Neural cell (in vitro differentiated cells): Measurements from ENCODE around the gene NARF. TPM values are rescaled to one million over a fixed set of nuclear protein-coding genes. Genes with fewer than 3 reads are reported as not detected.

Experiments used
- H2AFZ ChIP-seq: fragments of 200-600, 300-800 bp; sonication (generic), shearing (Covaris generic); 2 replicates; pipeline ENCODE4 v1.6.0; 2014; ENCODE audit warnings: low read depth, mild to moderate bottlenecking, antibody characterized with exemption, low read length, moderate library complexity
- H3F3A ChIP-seq: fragments of 200-600 bp; shearing (Covaris generic); 2 replicates; pipeline ENCODE4 v1.6.1; 2016; ENCODE audit warnings: mild to moderate bottlenecking, moderate library complexity, mixed read lengths, antibody characterized with exemption, low read length; ENCODE audit not compliant: insufficient read depth, poor library complexity, severe bottlenecking
- H3K27ac ChIP-seq: fragments of 200-600, 300-800 bp; sonication (generic), shearing (Covaris generic); 2 replicates; pipeline ENCODE4 v1.5.1; 2014; ENCODE audit warnings: mild to moderate bottlenecking, low read length, moderate library complexity
- H3K27me3 ChIP-seq: fragments of 300-800, 200-600 bp; sonication (generic), shearing (Covaris generic); 2 replicates; pipeline ENCODE4 v1.6.0; 2014; ENCODE audit warnings: mild to moderate bottlenecking, low read depth, low read length, moderate library complexity; ENCODE audit not compliant: insufficient read depth
- H3K36me3 ChIP-seq: fragments of 300-800, 200-600 bp; sonication (generic), shearing (Covaris generic); 2 replicates; pipeline ENCODE4 v1.5.1; 2014; ENCODE audit warnings: mild to moderate bottlenecking, antibody characterized with exemption, low read length, moderate library complexity; ENCODE audit not compliant: insufficient read depth
- H3K4me2 ChIP-seq: fragments of 300-800, 200-600 bp; sonication (generic), shearing (Covaris generic); 2 replicates; pipeline ENCODE4 v1.6.0; 2014; ENCODE audit warnings: mild to moderate bottlenecking, low read length
- H3K4me3 ChIP-seq: fragments of 300-800, 200-600 bp; sonication (generic), shearing (Covaris generic); 2 replicates; pipeline ENCODE4 v1.5.1; 2014; ENCODE audit warnings: mild to moderate bottlenecking, low read length, moderate library complexity
- H3K79me2 ChIP-seq: fragments of 200-600 bp; shearing (Covaris generic); replicated peaks from 2 replicates; pipeline ENCODE4 v1.6.0; 2014; ENCODE audit warnings: mild to moderate bottlenecking, low read length, moderate library complexity; ENCODE audit not compliant: insufficient read depth
- H3K9ac ChIP-seq: fragments of 300-800, 200-600 bp; sonication (generic), shearing (Covaris generic); 2 replicates; pipeline ENCODE4 v1.6.1; 2016; ENCODE audit warnings: mild to moderate bottlenecking, low read length, mixed read lengths
- H3K9me2 ChIP-seq: fragments of 200-600 bp; shearing (Covaris generic); 2 replicates; pipeline ENCODE4 v1.6.1; 2016; ENCODE audit warnings: mild to moderate bottlenecking, low read length, mixed read lengths; ENCODE audit not compliant: insufficient read depth
- H3K9me3 ChIP-seq: fragments of 200-600, 300-800 bp; sonication (generic), shearing (Covaris generic); 2 replicates; pipeline ENCODE4 v1.6.1; 2016; ENCODE audit warnings: mild to moderate bottlenecking, mixed run types, low read length, moderate library complexity, mixed read lengths
- H4K20me1 ChIP-seq: fragments of 200-600 bp; shearing (Covaris generic); 2 replicates; pipeline ENCODE4 v1.6.1; 2016; ENCODE audit warnings: mild to moderate bottlenecking, mixed run types; ENCODE audit not compliant: insufficient read depth
- EP300 ChIP-seq: fragments of 450-650 bp; conservative IDR thresholded peaks from 2 replicates; pipeline ENCODE4 v1.6.1; 2014; ENCODE audit warnings: antibody characterized with exemption, mild to moderate bottlenecking, moderate library complexity; ENCODE audit not compliant: poor library complexity, severe bottlenecking
- EZH2 ChIP-seq: fragments of 200-600, 300-800 bp; shearing (Covaris generic), sonication (generic); IDR thresholded peaks from 2 replicates; pipeline ENCODE4 v1.6.1; 2014; ENCODE audit warnings: antibody characterized with exemption, low read length, borderline replicate concordance, mild to moderate bottlenecking; ENCODE audit not compliant: insufficient read depth, poor library complexity, severe bottlenecking
- MXI1 ChIP-seq: fragments of 450-650 bp; conservative IDR thresholded peaks from 2 replicates; pipeline ENCODE4 v1.6.1; 2014; ENCODE audit warnings: antibody characterized with exemption, mild to moderate bottlenecking; ENCODE audit not compliant: poor library complexity, severe bottlenecking
- POLR2AphosphoS5 ChIP-seq: IDR thresholded peaks from 2 replicates; pipeline ENCODE4 v1.6.1; 2012
- RAD21 ChIP-seq: fragments of 450-650 bp; conservative IDR thresholded peaks from 2 replicates; pipeline ENCODE4 v1.6.1; 2014; ENCODE audit warnings: antibody characterized with exemption, mild to moderate bottlenecking, moderate library complexity
- SMC3 ChIP-seq: fragments of 450-650 bp; conservative IDR thresholded peaks from 2 replicates; pipeline ENCODE4 v1.6.1; 2014; ENCODE audit warnings: antibody characterized with exemption, mild to moderate bottlenecking, moderate library complexity; ENCODE audit not compliant: poor library complexity
- TAF1 ChIP-seq: IDR thresholded peaks from 2 replicates; pipeline ENCODE4 v1.6.1; 2012; ENCODE audit warnings: low read depth
- polyA plus RNA-seq: library from polyadenylated mRNA; depleted of rRNA; stranded (reverse); fragments of >200 nt; gene quantifications from 2 replicates; pipeline ENCODE4 v1.2.3, GENCODE V29; 2014
- TF ChIP-seq, protein P1 (sequence below): fragments of 450-650 bp; IDR thresholded peaks from 2 replicates; pipeline ENCODE4 v1.5.1; 2014; ENCODE audit warnings: antibody characterized with exemption, mild to moderate bottlenecking, moderate library complexity; ENCODE audit not compliant: poor library complexity, severe bottlenecking
- TF ChIP-seq, protein P2 (sequence below): IDR thresholded peaks from 2 replicates; pipeline ENCODE4 v1.6.1; 2012; ENCODE audit warnings: borderline replicate concordance

The NARF gene
- polyA plus RNA-seq, 1 donor from 2014 or later: 243 TPM

GRCh38 chr17:82529914-82530300 lies 71.4 kb downstream of the NARF start:
- Histone ChIP-seq H3K9me2 (no peaks in the 10 kb centered on the region), H2AFZ (no peak overlapping the region), H3K9ac (no peak overlapping the region), H4K20me1 (peaks cover 10% of the 10 kb centered on the region), H3K36me3 (no peaks in the 10 kb centered on the region), H3F3A (no peaks in the 10 kb centered on the region), H3K4me3 (no peak overlapping the region), H3K9me3 (no peaks in the 10 kb centered on the region), H3K4me2 (no peak overlapping the region), H3K27me3 (no peaks in the 10 kb centered on the region), H3K27ac (no peak overlapping the region), H3K79me2 (peaks cover 80% of the 10 kb centered on the region)
- TF ChIP-seq, protein P1, sequence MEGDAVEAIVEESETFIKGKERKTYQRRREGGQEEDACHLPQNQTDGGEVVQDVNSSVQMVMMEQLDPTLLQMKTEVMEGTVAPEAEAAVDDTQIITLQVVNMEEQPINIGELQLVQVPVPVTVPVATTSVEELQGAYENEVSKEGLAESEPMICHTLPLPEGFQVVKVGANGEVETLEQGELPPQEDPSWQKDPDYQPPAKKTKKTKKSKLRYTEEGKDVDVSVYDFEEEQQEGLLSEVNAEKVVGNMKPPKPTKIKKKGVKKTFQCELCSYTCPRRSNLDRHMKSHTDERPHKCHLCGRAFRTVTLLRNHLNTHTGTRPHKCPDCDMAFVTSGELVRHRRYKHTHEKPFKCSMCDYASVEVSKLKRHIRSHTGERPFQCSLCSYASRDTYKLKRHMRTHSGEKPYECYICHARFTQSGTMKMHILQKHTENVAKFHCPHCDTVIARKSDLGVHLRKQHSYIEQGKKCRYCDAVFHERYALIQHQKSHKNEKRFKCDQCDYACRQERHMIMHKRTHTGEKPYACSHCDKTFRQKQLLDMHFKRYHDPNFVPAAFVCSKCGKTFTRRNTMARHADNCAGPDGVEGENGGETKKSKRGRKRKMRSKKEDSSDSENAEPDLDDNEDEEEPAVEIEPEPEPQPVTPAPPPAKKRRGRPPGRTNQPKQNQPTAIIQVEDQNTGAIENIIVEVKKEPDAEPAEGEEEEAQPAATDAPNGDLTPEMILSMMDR: no peak
- TF ChIP-seq, protein P2, sequence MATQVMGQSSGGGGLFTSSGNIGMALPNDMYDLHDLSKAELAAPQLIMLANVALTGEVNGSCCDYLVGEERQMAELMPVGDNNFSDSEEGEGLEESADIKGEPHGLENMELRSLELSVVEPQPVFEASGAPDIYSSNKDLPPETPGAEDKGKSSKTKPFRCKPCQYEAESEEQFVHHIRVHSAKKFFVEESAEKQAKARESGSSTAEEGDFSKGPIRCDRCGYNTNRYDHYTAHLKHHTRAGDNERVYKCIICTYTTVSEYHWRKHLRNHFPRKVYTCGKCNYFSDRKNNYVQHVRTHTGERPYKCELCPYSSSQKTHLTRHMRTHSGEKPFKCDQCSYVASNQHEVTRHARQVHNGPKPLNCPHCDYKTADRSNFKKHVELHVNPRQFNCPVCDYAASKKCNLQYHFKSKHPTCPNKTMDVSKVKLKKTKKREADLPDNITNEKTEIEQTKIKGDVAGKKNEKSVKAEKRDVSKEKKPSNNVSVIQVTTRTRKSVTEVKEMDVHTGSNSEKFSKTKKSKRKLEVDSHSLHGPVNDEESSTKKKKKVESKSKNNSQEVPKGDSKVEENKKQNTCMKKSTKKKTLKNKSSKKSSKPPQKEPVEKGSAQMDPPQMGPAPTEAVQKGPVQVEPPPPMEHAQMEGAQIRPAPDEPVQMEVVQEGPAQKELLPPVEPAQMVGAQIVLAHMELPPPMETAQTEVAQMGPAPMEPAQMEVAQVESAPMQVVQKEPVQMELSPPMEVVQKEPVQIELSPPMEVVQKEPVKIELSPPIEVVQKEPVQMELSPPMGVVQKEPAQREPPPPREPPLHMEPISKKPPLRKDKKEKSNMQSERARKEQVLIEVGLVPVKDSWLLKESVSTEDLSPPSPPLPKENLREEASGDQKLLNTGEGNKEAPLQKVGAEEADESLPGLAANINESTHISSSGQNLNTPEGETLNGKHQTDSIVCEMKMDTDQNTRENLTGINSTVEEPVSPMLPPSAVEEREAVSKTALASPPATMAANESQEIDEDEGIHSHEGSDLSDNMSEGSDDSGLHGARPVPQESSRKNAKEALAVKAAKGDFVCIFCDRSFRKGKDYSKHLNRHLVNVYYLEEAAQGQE: no peak
- TF ChIP-seq EP300: no peak
- no peak for TF ChIP-seq EZH2
- no peak for TF ChIP-seq TAF1
- no peak for TF ChIP-seq SMC3
- no peak for TF ChIP-seq RAD21
- no peak for TF ChIP-seq MXI1
- no peak for TF ChIP-seq POLR2AphosphoS5

- Histone ChIP-seq H3F3A (no peaks in the 10 kb centered on the region), H3K79me2 (peaks cover 69% of the 10 kb centered on the region), H3K4me2 (no peak overlapping the region), H3K9me2 (no peaks in the 10 kb centered on the region), H3K27me3 (no peaks in the 10 kb centered on the region), H3K9me3 (no peaks in the 10 kb centered on the region), H3K27ac (no peak overlapping the region), H4K20me1 (peaks cover 10% of the 10 kb centered on the region), H3K36me3 (no peaks in the 10 kb centered on the region), H3K9ac (no peak overlapping the region), H3K4me3 (no peak overlapping the region), H2AFZ (no peak overlapping the region)
- no peak for TF ChIP-seq TAF1
- no peak for TF ChIP-seq SMC3
- TF ChIP-seq POLR2AphosphoS5: no peak
- TF ChIP-seq, protein P1: no peak
- TF ChIP-seq RAD21: no peak
- no peak for TF ChIP-seq EZH2
- TF ChIP-seq EP300: no peak
- TF ChIP-seq, protein P2: no peak
- TF ChIP-seq MXI1: no peak
Measured at GRCh38 chr17:82531431-82531881, 72.9 kb downstream of the NARF start.
